ENCODE results near the gene MT1E. TPM values are rescaled to one million over a fixed set of nuclear protein-coding genes. Genes with fewer than 3 reads are reported as not detected.

Gene MT1E
- total and polyA plus RNA-seq, 2 of the 13 experiments (the other 11 are each of a cell fraction or from before 2014, with no cell fraction given), result 110 to 1,072 TPM

DNA sequence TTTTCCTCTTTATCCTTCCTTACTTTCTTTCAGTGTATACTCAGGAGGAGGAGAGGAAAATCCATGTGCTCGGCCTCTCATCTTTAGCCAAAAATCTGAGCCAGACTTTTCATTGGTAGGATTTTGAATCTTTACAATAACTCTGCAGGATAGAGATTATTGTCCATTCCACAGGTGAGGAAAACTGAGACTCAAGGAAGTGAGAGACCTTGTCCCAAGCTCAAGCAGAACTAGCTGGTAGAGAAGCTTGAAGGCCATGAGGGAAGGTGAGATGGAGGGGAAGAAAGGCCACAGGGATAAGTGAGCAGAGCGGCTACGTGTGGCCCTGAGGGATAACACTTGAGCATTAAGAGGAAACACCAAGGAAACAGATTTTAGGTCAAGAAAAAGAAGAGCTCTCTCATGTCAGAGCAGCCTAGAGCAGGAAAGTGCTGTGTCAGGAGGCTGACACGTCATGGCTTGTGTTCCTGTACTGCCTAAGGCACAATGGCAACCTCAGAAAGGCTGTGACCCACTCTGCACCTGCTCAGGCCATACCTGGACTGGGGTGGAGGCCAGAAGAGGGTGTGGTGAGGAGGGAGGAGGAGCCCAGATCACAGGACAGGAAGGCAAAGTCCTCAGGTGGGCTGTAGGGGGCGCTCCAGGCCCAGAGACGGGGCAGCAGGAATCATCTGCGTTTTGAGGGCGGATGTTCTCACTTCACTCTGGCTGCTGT is 48.8 kb upstream of the MT1E start:
- intact Hi-C loops (cut with micrococcal nuclease; ENCODE audit: unreplicated experiment) (loop anchor here (1.0 to 5.0 kb wide), 4 partner anchors 24 to 273 kb away; no protein-coding TSS in a partner anchor), in situ Hi-C loops (cut with HindIII; ENCODE audit: extremely low pct_ligation_motif_present, low pct_unique_long_range_greater_than_20kb) (loop anchor here (5.0 kb wide), 1 partner anchor 126 kb away; no protein-coding TSS in a partner anchor)
- Histone ChIP-seq H3K79me2 (ENCODE audit: insufficient read depth, low read length) (no peaks in the 10 kb centered on the region), H3K27me3 (ENCODE audit: control insufficient read depth in 1 of 2, insufficient read depth in 2 of 2, low read length in 2 of 2) (peaks cover 0 to 3% of the 10 kb centered on the region in 2 experiments; a peak in 2 of 5 replicates), H3K27ac (ENCODE audit: extremely low read length, insufficient read depth, low read length) (no peak overlapping the region), H2AFZ (ENCODE audit: low read length) (no peak overlapping the region), H3K4me3 (replicated peaks in 1 of 3; ENCODE audit: insufficient read depth in 1 of 3, low read depth in 2 of 3, low read length in 3 of 3) (no peak overlapping the region), H3K36me3 (replicated peaks in 1 of 2; ENCODE audit: control insufficient read depth in 1 of 2, insufficient read depth in 2 of 2, low read length in 2 of 2) (no peaks in the 10 kb centered on the region), H3K9me3 (ENCODE audit: low read length) (peaks cover 4% of the 10 kb centered on the region; the same call in 1 of the 2 replicates), H3K4me2 (ENCODE audit: low read depth, low read length) (no peak overlapping the region), H4K20me1 (ENCODE audit: insufficient read depth, low read length) (no peaks in the 10 kb centered on the region), H3K4me1 (ENCODE audit: insufficient read depth, low read length) (no peaks in the 10 kb centered on the region), H3K9ac (ENCODE audit: insufficient read depth, low read depth, low read length) (no peak overlapping the region)
- ChIA-PET POLR2A (no interaction called here), CTCF (ENCODE audit: low intra/inter-chr PET ratio, low total read pairs) (interaction anchor here (0.6 to 2.2 kb wide), 3 partner anchors 23 to 125 kb away, joined by 3 to 20 read pairs (median 15); no protein-coding TSS in a partner anchor)
- FAIRE-seq (peak; percentile 54), ATAC-seq (peak; percentile 100), DNase-seq (ENCODE audit: low spot score) (peak; percentile 69)
- no TSS peak for BruUV-seq (replicated peaks)
- 10% methylated on average over 8 of the region's 8 CpGs for WGBS (ENCODE audit: low lambda C conversion rate)
- TF ChIP-seq PITX1 (CRISPR knock-in tag; IDR thresholded peaks at IDR 0.05), result peak; percentile 55; the same call in 1 of the 2 replicates
- no peak for TF ChIP-seq ZBTB8A (CRISPR knock-in tag; IDR thresholded peaks at IDR 0.05; ENCODE audit: borderline replicate concordance, low read depth)
- TF ChIP-seq FOXC1 (CRISPR knock-in tag; IDR thresholded peaks at IDR 0.05; ENCODE audit: borderline replicate concordance), result 0 out of 2 replicates have a peak, but pooled peaks have one; percentile 54
- TF ChIP-seq KMT2A (CRISPR knock-in tag; IDR thresholded peaks at IDR 0.05), result peak; percentile 29; the same call in 1 of the 2 replicates
- no peak for TF ChIP-seq ZNF577 (CRISPR knock-in tag; IDR thresholded peaks at IDR 0.05; ENCODE audit: borderline replicate concordance, low read depth)
- TF ChIP-seq HCFC1 (IDR thresholded peaks at IDR 0.05; ENCODE audit: low read depth, low read length), result no peak
- TF ChIP-seq ZNF138 (CRISPR knock-in tag; IDR thresholded peaks at IDR 0.05; ENCODE audit: low read depth), result no peak
- TF ChIP-seq ZNF772 (CRISPR knock-in tag; IDR thresholded peaks at IDR 0.05), result no peak
- peak; percentile 73 for TF ChIP-seq ZNF629 (CRISPR knock-in tag; conservative IDR thresholded peaks at IDR 0.05)
- TF ChIP-seq HINFP (CRISPR knock-in tag; IDR thresholded peaks at IDR 0.05; ENCODE audit: low read depth), result peak; percentile 45; the same call in 1 of the 2 replicates
- no peak for TF ChIP-seq ZNF776 (CRISPR knock-in tag; IDR thresholded peaks at IDR 0.05)
- TF ChIP-seq RAD21 (CRISPR knock-in tag; IDR thresholded peaks at IDR 0.05), result peak; percentile 93
- TF ChIP-seq GABPB1 (CRISPR knock-in tag; IDR thresholded peaks at IDR 0.05), result peak; percentile 53; the same call in 1 of the 2 replicates
- peak; percentile 60; the same call in 1 of the 2 replicates for TF ChIP-seq ELF1 (CRISPR knock-in tag; IDR thresholded peaks at IDR 0.05)
- no peak for TF ChIP-seq ZNF775 (CRISPR knock-in tag; IDR thresholded peaks at IDR 0.05; ENCODE audit: borderline replicate concordance)
- 0 out of 2 replicates have a peak, but pooled peaks have one; percentile 48 for TF ChIP-seq ZMYM3 (CRISPR knock-in tag; IDR thresholded peaks at IDR 0.05)
- TF ChIP-seq AFF4 (CRISPR knock-in tag; IDR thresholded peaks at IDR 0.05), result no peak
- peak; percentile 82 for TF ChIP-seq ZNF501 (CRISPR knock-in tag; IDR thresholded peaks at IDR 0.05)
- peak; percentile 44; the same call in 1 of the 2 replicates for TF ChIP-seq HOXA3 (CRISPR knock-in tag; IDR thresholded peaks at IDR 0.05)
- TF ChIP-seq EED (CRISPR knock-in tag; IDR thresholded peaks at IDR 0.05), result 0 out of 2 replicates have a peak, but pooled peaks have one; percentile 18

All from HepG2 (cell line).